Measurements from ENCODE around the gene MIB1.

DNA sequence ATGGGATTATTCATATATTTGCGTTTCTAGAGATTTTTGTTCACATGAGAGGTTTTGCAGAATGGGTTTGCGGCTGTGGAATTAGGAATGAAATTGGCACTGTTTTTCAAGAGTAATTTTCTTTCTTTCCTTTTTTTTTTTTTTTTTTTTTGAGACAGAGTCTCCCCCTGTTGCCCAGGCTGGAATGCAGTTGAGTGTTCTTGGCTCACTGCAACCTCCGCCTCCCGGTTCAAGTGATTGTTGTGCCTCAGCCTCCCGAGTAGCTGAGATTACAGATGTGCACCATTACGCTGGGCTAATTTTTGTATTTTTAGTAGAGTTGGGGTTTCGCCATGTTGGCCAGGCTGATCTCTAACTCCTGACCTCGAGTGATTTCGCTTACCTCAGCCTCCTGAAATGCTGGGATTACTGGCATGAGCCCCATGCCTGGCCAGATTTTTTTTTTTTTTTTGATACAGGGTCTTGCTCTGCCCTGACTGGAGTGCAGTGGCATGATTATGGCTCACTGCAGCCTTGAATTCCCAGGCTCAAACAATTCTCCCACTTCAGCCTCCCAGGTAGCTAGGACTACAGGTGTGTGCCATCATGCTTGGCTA is 65.3 kb downstream of the MIB1 start:
- TF ChIP-seq, protein P1, sequence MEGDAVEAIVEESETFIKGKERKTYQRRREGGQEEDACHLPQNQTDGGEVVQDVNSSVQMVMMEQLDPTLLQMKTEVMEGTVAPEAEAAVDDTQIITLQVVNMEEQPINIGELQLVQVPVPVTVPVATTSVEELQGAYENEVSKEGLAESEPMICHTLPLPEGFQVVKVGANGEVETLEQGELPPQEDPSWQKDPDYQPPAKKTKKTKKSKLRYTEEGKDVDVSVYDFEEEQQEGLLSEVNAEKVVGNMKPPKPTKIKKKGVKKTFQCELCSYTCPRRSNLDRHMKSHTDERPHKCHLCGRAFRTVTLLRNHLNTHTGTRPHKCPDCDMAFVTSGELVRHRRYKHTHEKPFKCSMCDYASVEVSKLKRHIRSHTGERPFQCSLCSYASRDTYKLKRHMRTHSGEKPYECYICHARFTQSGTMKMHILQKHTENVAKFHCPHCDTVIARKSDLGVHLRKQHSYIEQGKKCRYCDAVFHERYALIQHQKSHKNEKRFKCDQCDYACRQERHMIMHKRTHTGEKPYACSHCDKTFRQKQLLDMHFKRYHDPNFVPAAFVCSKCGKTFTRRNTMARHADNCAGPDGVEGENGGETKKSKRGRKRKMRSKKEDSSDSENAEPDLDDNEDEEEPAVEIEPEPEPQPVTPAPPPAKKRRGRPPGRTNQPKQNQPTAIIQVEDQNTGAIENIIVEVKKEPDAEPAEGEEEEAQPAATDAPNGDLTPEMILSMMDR (IDR thresholded peaks at IDR 0.05; ENCODE audit: low read length), result no peak
- no peak for TF ChIP-seq EZH2 (IDR thresholded peaks at IDR 0.05; ENCODE audit: borderline replicate concordance, low read length)

Measured in OCI-LY1 (cell line).